HEK293 (cell line): ENCODE measurements around the gene SPIB.

Experiments
- AEBP2 ChIP-seq: fragments of 450-650 bp; formaldehyde crosslinking; IDR thresholded peaks from 2 replicates; pipeline ENCODE4 v1.5.1; 2016; ENCODE audit warnings: missing biosample characterization, missing genetic modification characterization, borderline replicate concordance
- ATF2 ChIP-seq: fragments of 450-650 bp; formaldehyde crosslinking; IDR thresholded peaks from 2 replicates; pipeline ENCODE4 v1.5.1; 2016; ENCODE audit warnings: missing biosample characterization, missing genetic modification characterization, low read depth
- FEZF1 ChIP-seq: fragments of 450-650 bp; formaldehyde crosslinking; IDR thresholded peaks from 2 replicates; pipeline ENCODE4 v1.5.1; 2016; ENCODE audit warnings: missing biosample characterization, missing genetic modification characterization
- GLI2 ChIP-seq: fragments of 450-650 bp; formaldehyde crosslinking; IDR thresholded peaks from 2 replicates; pipeline ENCODE4; 2017; ENCODE audit warnings: missing biosample characterization, missing genetic modification characterization, low read depth, borderline replicate concordance
- GLI4 ChIP-seq: fragments of 450-650 bp; formaldehyde crosslinking; IDR thresholded peaks from 2 replicates; pipeline ENCODE4 v1.5.1; 2016; ENCODE audit warnings: missing biosample characterization, missing genetic modification characterization
- HOXC10 ChIP-seq: sonication (generic); formaldehyde crosslinking; IDR thresholded peaks from 2 replicates; pipeline ENCODE4 v1.8.1; 2023; ENCODE audit warnings: mild to moderate bottlenecking, missing genetic modification reagents
- KLF1 ChIP-seq: fragments of 450-650 bp; formaldehyde crosslinking; IDR thresholded peaks from 2 replicates; pipeline ENCODE4 v1.5.1; 2016; ENCODE audit warnings: missing biosample characterization, missing genetic modification characterization
- KLF16 ChIP-seq: fragments of 450-650 bp; formaldehyde crosslinking; IDR thresholded peaks from 2 replicates; pipeline ENCODE4 v1.5.1; 2017; ENCODE audit warnings: missing biosample characterization, missing genetic modification characterization
- PRDM2 ChIP-seq: fragments of 450-650 bp; formaldehyde crosslinking; IDR thresholded peaks from 2 replicates; pipeline ENCODE4 v1.5.1; 2016; ENCODE audit warnings: missing biosample characterization, missing genetic modification characterization, borderline replicate concordance
- WT1 ChIP-seq: fragments of 450-650 bp; formaldehyde crosslinking; IDR thresholded peaks from 2 replicates; pipeline ENCODE4 v1.5.1; 2016; ENCODE audit warnings: missing biosample characterization, missing genetic modification characterization
- ZBTB17 ChIP-seq: fragments of 450-650 bp; formaldehyde crosslinking; IDR thresholded peaks from 2 replicates; pipeline ENCODE4 v1.5.1; 2016; ENCODE audit warnings: missing biosample characterization, missing genetic modification characterization
- ZBTB20 ChIP-seq: fragments of 450-650 bp; formaldehyde crosslinking; IDR thresholded peaks from 2 replicates; pipeline ENCODE4 v1.5.1; 2016; ENCODE audit warnings: missing biosample characterization, missing genetic modification characterization
- ZNF140 ChIP-seq: fragments of 450-650 bp; formaldehyde crosslinking; IDR thresholded peaks from 2 replicates; pipeline ENCODE4 v1.5.1; 2016; ENCODE audit warnings: missing biosample characterization, missing genetic modification characterization
- ZNF174 ChIP-seq: fragments of 450-650 bp; formaldehyde crosslinking; IDR thresholded peaks from 2 replicates; pipeline ENCODE4 v1.5.0; 2017; ENCODE audit warnings: missing biosample characterization, mild to moderate bottlenecking, missing genetic modification characterization
- ZNF19 ChIP-seq: fragments of 450-650 bp; formaldehyde crosslinking; IDR thresholded peaks from 2 replicates; pipeline ENCODE4; 2016; ENCODE audit warnings: missing biosample characterization, missing genetic modification characterization, low read depth
- ZNF214 ChIP-seq: fragments of 450-650 bp; formaldehyde crosslinking; IDR thresholded peaks from 2 replicates; pipeline ENCODE4 v1.5.1; 2017; ENCODE audit warnings: missing biosample characterization, mild to moderate bottlenecking, missing genetic modification characterization, borderline replicate concordance
- ZNF248 ChIP-seq: fragments of 450-650 bp; formaldehyde crosslinking; IDR thresholded peaks from 2 replicates; pipeline ENCODE4 v1.5.1; 2017; ENCODE audit warnings: missing biosample characterization, missing genetic modification characterization
- ZNF311 ChIP-seq: fragments of 450-650 bp; formaldehyde crosslinking; IDR thresholded peaks from 2 replicates; pipeline ENCODE4 v1.5.1; 2017; ENCODE audit warnings: missing biosample characterization, missing genetic modification characterization, borderline replicate concordance
- ZNF341 ChIP-seq: fragments of 450-650 bp; formaldehyde crosslinking; IDR thresholded peaks from 2 replicates; pipeline ENCODE4; 2016; ENCODE audit warnings: low read depth, missing biosample characterization, missing genetic modification characterization
- ZNF350 ChIP-seq: fragments of 450-650 bp; formaldehyde crosslinking; IDR thresholded peaks from 2 replicates; pipeline ENCODE4 v1.5.0; 2017; ENCODE audit warnings: missing biosample characterization, mild to moderate bottlenecking, missing genetic modification characterization
- ZNF404 ChIP-seq: fragments of 450-650 bp; formaldehyde crosslinking; IDR thresholded peaks from 2 replicates; pipeline ENCODE4 v1.5.1; 2017; ENCODE audit warnings: missing biosample characterization, missing genetic modification characterization
- ZNF473 ChIP-seq: fragments of 450-650 bp; formaldehyde crosslinking; IDR thresholded peaks from 2 replicates; pipeline ENCODE4 v1.5.1; 2017; ENCODE audit warnings: missing biosample characterization, missing genetic modification characterization
- ZNF513 ChIP-seq: fragments of 450-650 bp; IDR thresholded peaks from 2 replicates; pipeline ENCODE4 v1.5.1; 2018; ENCODE audit warnings: missing biosample characterization, missing genetic modification characterization
- ZNF514 ChIP-seq: fragments of 450-650 bp; formaldehyde crosslinking; IDR thresholded peaks from 2 replicates; pipeline ENCODE4 v1.5.1; 2016; ENCODE audit warnings: missing biosample characterization, missing genetic modification characterization
- ZNF596 ChIP-seq: fragments of 450-650 bp; IDR thresholded peaks from 2 replicates; pipeline ENCODE4 v1.5.0; 2018; ENCODE audit warnings: missing biosample characterization, mild to moderate bottlenecking, missing genetic modification characterization, moderate library complexity
- ZNF623 ChIP-seq: fragments of 450-650 bp; formaldehyde crosslinking; IDR thresholded peaks from 2 replicates; pipeline ENCODE4 v1.5.1; 2016; ENCODE audit warnings: missing biosample characterization, missing genetic modification characterization
- ZNF624 ChIP-seq: fragments of 450-650 bp; formaldehyde crosslinking; IDR thresholded peaks from 2 replicates; pipeline ENCODE4 v1.5.1; 2017; ENCODE audit warnings: missing biosample characterization, missing genetic modification characterization
- ZNF626 ChIP-seq: fragments of 450-650 bp; sonication (Bioruptor Pico); formaldehyde crosslinking; IDR thresholded peaks from 2 replicates; pipeline ENCODE4 v1.5.1; 2018; ENCODE audit warnings: missing biosample characterization, missing genetic modification characterization, inconsistent platforms
- ZSCAN18 ChIP-seq: fragments of 450-650 bp; formaldehyde crosslinking; IDR thresholded peaks from 2 replicates; pipeline ENCODE4 v1.5.1; 2016; ENCODE audit warnings: missing biosample characterization, missing genetic modification characterization

SPIB gene

GRCh38 chr19:50414864-50415660 is 3.7 kb upstream of the SPIB start (continued):
- no peak for TF ChIP-seq ZSCAN18 (tag by site-specific recombination)
- no peak for TF ChIP-seq ZNF513
- no peak for TF ChIP-seq ZNF214 (tag by site-specific recombination)
- TF ChIP-seq AEBP2 (tag by site-specific recombination), result no peak
- TF ChIP-seq ZNF623, result no peak
- no peak for TF ChIP-seq GLI2 (tag by site-specific recombination)
- no peak for TF ChIP-seq ZNF19 (tag by site-specific recombination)
- peak; percentile 29; the same call in 1 of the 2 replicates for TF ChIP-seq KLF16 (tag by site-specific recombination)
- no peak for TF ChIP-seq ATF2
- TF ChIP-seq WT1, result no peak
- no peak for TF ChIP-seq ZNF311 (tag by site-specific recombination)
- no peak for TF ChIP-seq ZNF248
- TF ChIP-seq ZNF624, result no peak
- 0 out of 2 replicates have a peak, but pooled peaks have one; percentile 27 for TF ChIP-seq GLI4
- TF ChIP-seq ZNF341, result no peak
- no peak for TF ChIP-seq ZNF140
- TF ChIP-seq ZNF404 (tag by site-specific recombination), result no peak
- TF ChIP-seq PRDM2, result no peak
- no peak for TF ChIP-seq ZNF626 (tag by site-specific recombination)
- no peak for TF ChIP-seq ZNF350 (tag by site-specific recombination)
- no peak for TF ChIP-seq FEZF1 (tag by site-specific recombination)
- no peak for TF ChIP-seq HOXC10 (CRISPR knock-in tag)
- TF ChIP-seq ZBTB17 (tag by site-specific recombination), result 0 out of 2 replicates have a peak, but pooled peaks have one; percentile 39
- no peak for TF ChIP-seq ZNF596 (tag by site-specific recombination)
- TF ChIP-seq ZNF514 (tag by site-specific recombination), result no peak
- no peak for TF ChIP-seq ZBTB20
- TF ChIP-seq KLF1 (tag by site-specific recombination), result peak; percentile 59
- no peak for TF ChIP-seq ZNF174 (tag by site-specific recombination)
- no peak for TF ChIP-seq ZNF473 (tag by site-specific recombination)
